ENCODE results near the gene NR2F2. TPM values are rescaled to one million over a fixed set of nuclear protein-coding genes. Genes with fewer than 3 reads are reported as not detected.

The NR2F2 gene
- total and polyA plus RNA-seq, 2 donors (not counting 1 experiment from before 2014, with no cell fraction given): not detected

DNA sequence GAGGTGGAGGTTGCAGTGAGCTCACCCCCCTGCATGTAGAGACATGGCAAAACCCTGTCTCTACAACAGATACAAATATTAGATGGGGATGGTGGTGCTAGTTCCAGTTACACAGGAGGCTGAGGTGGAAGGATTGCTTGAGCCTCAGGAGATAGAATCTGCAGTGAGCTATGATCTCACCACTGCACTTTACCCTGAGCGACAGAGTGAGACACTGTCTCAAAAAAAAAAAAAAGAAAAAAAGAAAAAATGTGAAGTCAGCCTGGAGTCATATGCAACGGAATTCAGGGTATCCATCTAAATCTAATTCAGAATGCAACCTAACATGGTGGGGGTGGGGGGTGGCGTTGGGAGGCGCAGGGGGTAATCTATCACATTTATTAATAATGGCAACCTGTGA, 37.1 kb upstream of the NR2F2 start:
- CTCF ChIA-PET: no interaction called here
- WGBS (ENCODE audit: insufficient coverage): no CpG with 5 or more reads among the region's 4 CpGs

DNA sequence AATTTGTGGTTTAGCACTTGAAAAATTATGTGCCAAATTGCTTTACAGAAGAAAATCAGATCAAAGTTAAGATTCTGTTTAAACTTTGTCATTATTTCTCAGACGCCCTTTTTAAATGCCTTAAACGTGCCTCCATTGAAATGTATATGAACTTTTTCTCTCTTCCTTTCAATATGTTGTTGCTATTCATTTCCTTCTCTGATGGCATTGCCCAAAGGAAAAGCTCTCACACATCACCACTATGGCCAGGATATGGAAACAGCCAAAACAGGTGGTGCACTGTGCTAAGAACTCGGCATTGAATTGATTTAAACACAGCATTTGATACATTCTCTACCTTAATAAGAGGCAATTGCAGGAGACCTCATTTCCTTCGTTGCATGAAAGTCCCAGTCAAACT, 35.7 kb upstream of the NR2F2 start:
- intact Hi-C loops (cut with micrococcal nuclease): no loop called here
- DNase-seq: no peak
- Histone ChIP-seq H3K4me3 (ENCODE audit: control extremely low read depth in 1 of 5, extremely low read depth in 1 of 5, insufficient read depth in 1 of 5, low read depth in 2 of 5, low read length in 4 of 5) (no peak overlapping the region), H3K9ac (ENCODE audit: low read length) (no peak overlapping the region), H3K36me3 (replicated peaks in 1 of 2; ENCODE audit: control extremely low read depth in 1 of 2, control insufficient read depth in 1 of 2, extremely low read depth in 1 of 2, insufficient read depth in 2 of 2, low read length in 1 of 2) (no peaks in the 10 kb centered on the region), H3K4me2 (replicated peaks; ENCODE audit: low read depth, low read length, poor library complexity, severe bottlenecking) (no peak overlapping the region), H3K27ac (ENCODE audit: low read length in 2 of 2) (no peak overlapping the region), H3K79me2 (ENCODE audit: control insufficient read depth, insufficient read depth, low read length) (no peaks in the 10 kb centered on the region), H2AFZ (ENCODE audit: insufficient read depth, low read depth, low read length, poor library complexity, severe bottlenecking) (no peak overlapping the region), H3K9me3 (ENCODE audit: control extremely low read depth in 1 of 3, control insufficient read depth in 2 of 3, insufficient read depth in 1 of 3, low read length in 2 of 3) (no peaks in the 10 kb centered on the region), H3K4me1 (ENCODE audit: control insufficient read depth in 2 of 2, insufficient read depth in 2 of 2, low read length in 2 of 2) (no peaks in the 10 kb centered on the region), H3K27me3 (replicated peaks in 1 of 4; ENCODE audit: control extremely low read depth in 1 of 4, control insufficient read depth in 3 of 4, insufficient read depth in 4 of 4, low read length in 3 of 4) (no peaks in the 10 kb centered on the region), H4K20me1 (ENCODE audit: control insufficient read depth, insufficient read depth, low read length, poor library complexity, severe bottlenecking) (no peaks in the 10 kb centered on the region)
- Mint-ChIP-seq H3K27ac (no peak overlapping the region), H3K4me3 (no peak overlapping the region), H3K9me3 (ENCODE audit: insufficient read depth) (peaks cover 8% of the 10 kb centered on the region), H3K27me3 (no peaks in the 10 kb centered on the region), H3K4me1 (no peaks in the 10 kb centered on the region)
- CTCF ChIA-PET: no interaction called here
- POLR2A ChIA-PET: no interaction called here
- no peak for ATAC-seq (ENCODE audit: low read depth)
- WGBS (ENCODE audit: insufficient coverage): 56% methylated on average over 2 of the region's 4 CpGs
- TF ChIP-seq EZH2 (IDR thresholded peaks at IDR 0.05; ENCODE audit: borderline replicate concordance, insufficient read depth, low read depth, low read length, poor library complexity, severe bottlenecking): no peak
- TF ChIP-seq, protein P1, sequence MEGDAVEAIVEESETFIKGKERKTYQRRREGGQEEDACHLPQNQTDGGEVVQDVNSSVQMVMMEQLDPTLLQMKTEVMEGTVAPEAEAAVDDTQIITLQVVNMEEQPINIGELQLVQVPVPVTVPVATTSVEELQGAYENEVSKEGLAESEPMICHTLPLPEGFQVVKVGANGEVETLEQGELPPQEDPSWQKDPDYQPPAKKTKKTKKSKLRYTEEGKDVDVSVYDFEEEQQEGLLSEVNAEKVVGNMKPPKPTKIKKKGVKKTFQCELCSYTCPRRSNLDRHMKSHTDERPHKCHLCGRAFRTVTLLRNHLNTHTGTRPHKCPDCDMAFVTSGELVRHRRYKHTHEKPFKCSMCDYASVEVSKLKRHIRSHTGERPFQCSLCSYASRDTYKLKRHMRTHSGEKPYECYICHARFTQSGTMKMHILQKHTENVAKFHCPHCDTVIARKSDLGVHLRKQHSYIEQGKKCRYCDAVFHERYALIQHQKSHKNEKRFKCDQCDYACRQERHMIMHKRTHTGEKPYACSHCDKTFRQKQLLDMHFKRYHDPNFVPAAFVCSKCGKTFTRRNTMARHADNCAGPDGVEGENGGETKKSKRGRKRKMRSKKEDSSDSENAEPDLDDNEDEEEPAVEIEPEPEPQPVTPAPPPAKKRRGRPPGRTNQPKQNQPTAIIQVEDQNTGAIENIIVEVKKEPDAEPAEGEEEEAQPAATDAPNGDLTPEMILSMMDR (IDR thresholded peaks at IDR 0.05): no peak

More for the DNA sequence above, 37.1 kb upstream of the NR2F2 start:
- no peak for DNase-seq
- TF ChIP-seq EZH2 (IDR thresholded peaks at IDR 0.05; ENCODE audit: borderline replicate concordance, insufficient read depth, low read depth, low read length, poor library complexity, severe bottlenecking): no peak
- TF ChIP-seq, protein P1 (IDR thresholded peaks at IDR 0.05): no peak
- no peaks in the 10 kb centered on the region for H3K36me3 ChIP-seq (replicated peaks in 1 of 2; ENCODE audit: control extremely low read depth in 1 of 2, control insufficient read depth in 1 of 2, extremely low read depth in 1 of 2, insufficient read depth in 2 of 2, low read length in 1 of 2)
- no peak overlapping the region for H3K4me2 ChIP-seq (replicated peaks; ENCODE audit: low read depth, low read length, poor library complexity, severe bottlenecking)
- no peaks in the 10 kb centered on the region for H3K9me3 ChIP-seq (ENCODE audit: control extremely low read depth in 1 of 3, control insufficient read depth in 2 of 3, insufficient read depth in 1 of 3, low read length in 2 of 3)
- H3K27ac ChIP-seq (ENCODE audit: low read length in 2 of 2): no peak overlapping the region
- Mint-ChIP-seq H3K4me3 (no peak overlapping the region), H3K27ac (no peak overlapping the region), H3K27me3 (no peaks in the 10 kb centered on the region), H3K9me3 (ENCODE audit: insufficient read depth) (peaks cover 7% of the 10 kb centered on the region), H3K4me1 (no peaks in the 10 kb centered on the region)
- H3K27me3 ChIP-seq (replicated peaks in 1 of 4; ENCODE audit: control extremely low read depth in 1 of 4, control insufficient read depth in 3 of 4, insufficient read depth in 4 of 4, low read length in 3 of 4): no peaks in the 10 kb centered on the region
- no peak for ATAC-seq (ENCODE audit: low read depth)
- POLR2A ChIA-PET: no interaction called here
- no peaks in the 10 kb centered on the region for H3K79me2 ChIP-seq (ENCODE audit: control insufficient read depth, insufficient read depth, low read length)
- no peak overlapping the region for H2AFZ ChIP-seq (ENCODE audit: insufficient read depth, low read depth, low read length, poor library complexity, severe bottlenecking)
- intact Hi-C loops (cut with micrococcal nuclease): no loop called here
- H3K4me1 ChIP-seq (ENCODE audit: control insufficient read depth in 2 of 2, insufficient read depth in 2 of 2, low read length in 2 of 2): no peaks in the 10 kb centered on the region
- no peak overlapping the region for H3K9ac ChIP-seq (ENCODE audit: low read length)
- H4K20me1 ChIP-seq (ENCODE audit: control insufficient read depth, insufficient read depth, low read length, poor library complexity, severe bottlenecking): no peaks in the 10 kb centered on the region
- H3K4me3 ChIP-seq (ENCODE audit: control extremely low read depth in 1 of 5, extremely low read depth in 1 of 5, insufficient read depth in 1 of 5, low read depth in 2 of 5, low read length in 4 of 5): no peak overlapping the region
